ENCODE results near the gene SNTG2. TPM values are rescaled to one million over a fixed set of nuclear protein-coding genes. Genes with fewer than 3 reads are reported as not detected.

The SNTG2 gene
- total RNA-seq, 2 donors from 2014 or later = 0.72 to 1.0 TPM

DNA sequence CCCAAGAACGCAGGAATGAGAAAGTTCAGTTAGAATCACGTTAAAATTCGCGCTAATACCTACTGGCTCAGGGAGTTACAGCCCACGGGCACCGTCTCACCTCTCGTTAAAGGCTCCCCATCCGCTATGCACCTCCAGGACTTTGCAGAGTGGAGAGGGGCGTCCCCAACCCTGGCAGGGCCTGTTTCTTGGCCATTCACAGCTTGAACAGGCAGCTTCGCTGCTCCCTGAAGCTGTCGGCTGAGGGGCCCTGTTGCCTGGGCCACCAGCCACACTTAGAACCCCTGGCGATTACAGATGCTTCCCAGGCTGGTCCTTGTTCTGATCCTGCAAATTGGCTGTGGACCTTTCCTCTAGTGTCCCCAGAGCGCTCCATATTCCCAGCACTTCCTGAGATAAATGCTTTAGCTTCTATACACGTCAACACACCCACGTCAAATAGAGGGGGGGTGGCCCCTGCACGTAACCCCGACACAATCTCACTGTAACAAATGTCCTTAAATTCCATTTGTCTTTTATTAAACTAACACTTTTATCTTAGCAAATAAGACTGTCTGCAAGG, 16.8 kb upstream of the SNTG2 start:
- H3K9ac ChIP-seq (ENCODE audit: low read depth in 2 of 2, low read length in 2 of 2) = no peak overlapping the region
- intact Hi-C loops (cut with DNase I) = no loop called here
- H3K4me3 ChIP-seq = no peak overlapping the region
- H3K4me1 ChIP-seq = no peaks in the 10 kb centered on the region
- no peaks in the 10 kb centered on the region for H3K36me3 ChIP-seq
- no peak overlapping the region for H3K27ac ChIP-seq
- TF ChIP-seq, protein P1, sequence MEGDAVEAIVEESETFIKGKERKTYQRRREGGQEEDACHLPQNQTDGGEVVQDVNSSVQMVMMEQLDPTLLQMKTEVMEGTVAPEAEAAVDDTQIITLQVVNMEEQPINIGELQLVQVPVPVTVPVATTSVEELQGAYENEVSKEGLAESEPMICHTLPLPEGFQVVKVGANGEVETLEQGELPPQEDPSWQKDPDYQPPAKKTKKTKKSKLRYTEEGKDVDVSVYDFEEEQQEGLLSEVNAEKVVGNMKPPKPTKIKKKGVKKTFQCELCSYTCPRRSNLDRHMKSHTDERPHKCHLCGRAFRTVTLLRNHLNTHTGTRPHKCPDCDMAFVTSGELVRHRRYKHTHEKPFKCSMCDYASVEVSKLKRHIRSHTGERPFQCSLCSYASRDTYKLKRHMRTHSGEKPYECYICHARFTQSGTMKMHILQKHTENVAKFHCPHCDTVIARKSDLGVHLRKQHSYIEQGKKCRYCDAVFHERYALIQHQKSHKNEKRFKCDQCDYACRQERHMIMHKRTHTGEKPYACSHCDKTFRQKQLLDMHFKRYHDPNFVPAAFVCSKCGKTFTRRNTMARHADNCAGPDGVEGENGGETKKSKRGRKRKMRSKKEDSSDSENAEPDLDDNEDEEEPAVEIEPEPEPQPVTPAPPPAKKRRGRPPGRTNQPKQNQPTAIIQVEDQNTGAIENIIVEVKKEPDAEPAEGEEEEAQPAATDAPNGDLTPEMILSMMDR (IDR thresholded peaks at IDR 0.05) = no peak
- no peak for DNase-seq
- no peaks in the 10 kb centered on the region for H3K27me3 ChIP-seq
- H3K9me3 ChIP-seq = no peaks in the 10 kb centered on the region

DNA sequence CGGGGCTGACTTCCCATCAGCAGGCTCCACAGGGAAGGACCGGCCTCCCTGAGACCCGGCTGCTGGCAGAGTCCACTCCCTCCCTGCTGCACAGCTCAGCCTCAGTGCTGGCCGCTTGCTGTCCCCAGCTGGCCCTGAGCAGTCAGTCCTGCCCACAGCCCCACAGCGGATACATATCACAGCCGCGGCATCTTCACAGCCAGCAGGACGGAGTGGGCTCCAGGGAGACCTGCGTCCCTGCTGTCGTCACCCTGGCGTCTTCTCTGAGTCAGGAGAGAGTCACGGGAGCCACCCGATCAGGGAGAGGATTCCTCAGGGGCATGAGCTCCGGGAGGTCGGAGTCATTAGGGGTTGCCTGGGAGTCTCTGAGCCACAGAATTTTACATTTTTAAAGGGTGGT, 13.1 kb upstream of the SNTG2 start:
- H3K4me3 ChIP-seq = no peak overlapping the region
- TF ChIP-seq, protein P1 (IDR thresholded peaks at IDR 0.05) = no peak
- DNase-seq = no peak
- no peaks in the 10 kb centered on the region for H3K36me3 ChIP-seq
- H3K27me3 ChIP-seq = no peaks in the 10 kb centered on the region
- H3K4me1 ChIP-seq = no peaks in the 10 kb centered on the region
- H3K9ac ChIP-seq (ENCODE audit: low read depth in 2 of 2, low read length in 2 of 2) = no peak overlapping the region
- no peaks in the 10 kb centered on the region for H3K9me3 ChIP-seq
- intact Hi-C loops (cut with DNase I) = no loop called here
- no peak overlapping the region for H3K27ac ChIP-seq

DNA sequence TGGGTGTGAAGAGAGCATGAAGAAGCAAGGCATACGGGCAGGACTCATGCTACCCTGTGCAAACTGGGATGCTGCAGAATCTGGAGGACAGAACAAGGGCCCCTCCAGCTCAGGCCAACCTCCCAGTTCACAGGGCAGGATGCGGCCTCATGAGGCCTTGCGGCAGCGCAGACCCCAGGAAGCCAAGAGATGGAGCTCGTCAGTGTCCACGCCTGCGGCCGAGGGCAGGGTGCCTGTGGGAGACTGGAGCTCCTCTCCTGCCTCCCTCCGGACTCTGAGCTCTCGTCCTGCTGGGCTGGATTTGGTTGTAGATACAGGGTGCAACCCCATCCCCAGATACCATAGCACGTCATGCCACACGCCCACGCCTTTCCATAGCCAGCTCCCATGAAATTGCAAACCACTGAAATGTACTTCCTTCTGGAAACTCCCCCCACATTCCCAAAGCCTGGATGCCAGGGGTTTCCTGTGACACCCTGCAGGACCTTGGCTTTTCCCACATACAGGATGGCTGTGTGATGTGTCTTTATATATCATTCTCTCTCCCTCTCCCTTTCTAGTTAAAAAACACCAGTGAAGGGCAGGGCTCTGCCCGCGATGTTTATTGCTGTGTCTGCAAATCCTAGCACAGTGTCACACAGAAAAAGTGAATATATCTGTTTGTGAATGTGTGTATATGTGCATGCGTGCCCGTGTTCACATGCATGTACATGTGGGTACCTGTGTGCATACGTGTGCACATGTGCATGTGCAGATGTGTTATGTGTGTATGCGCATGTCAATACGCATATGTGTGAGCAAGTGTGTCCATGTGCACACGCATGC, 12.3 kb upstream of the SNTG2 start:
- Histone ChIP-seq H3K27me3 (no peaks in the 10 kb centered on the region), H3K27ac (no peak overlapping the region), H3K36me3 (no peaks in the 10 kb centered on the region), H3K9me3 (no peaks in the 10 kb centered on the region), H3K4me1 (no peaks in the 10 kb centered on the region), H3K4me3 (no peak overlapping the region), H3K9ac (ENCODE audit: low read depth in 2 of 2, low read length in 2 of 2) (no peak overlapping the region)
- no peak for DNase-seq
- TF ChIP-seq, protein P1 (IDR thresholded peaks at IDR 0.05) = no peak
- intact Hi-C loops (cut with DNase I) = no loop called here

DNA sequence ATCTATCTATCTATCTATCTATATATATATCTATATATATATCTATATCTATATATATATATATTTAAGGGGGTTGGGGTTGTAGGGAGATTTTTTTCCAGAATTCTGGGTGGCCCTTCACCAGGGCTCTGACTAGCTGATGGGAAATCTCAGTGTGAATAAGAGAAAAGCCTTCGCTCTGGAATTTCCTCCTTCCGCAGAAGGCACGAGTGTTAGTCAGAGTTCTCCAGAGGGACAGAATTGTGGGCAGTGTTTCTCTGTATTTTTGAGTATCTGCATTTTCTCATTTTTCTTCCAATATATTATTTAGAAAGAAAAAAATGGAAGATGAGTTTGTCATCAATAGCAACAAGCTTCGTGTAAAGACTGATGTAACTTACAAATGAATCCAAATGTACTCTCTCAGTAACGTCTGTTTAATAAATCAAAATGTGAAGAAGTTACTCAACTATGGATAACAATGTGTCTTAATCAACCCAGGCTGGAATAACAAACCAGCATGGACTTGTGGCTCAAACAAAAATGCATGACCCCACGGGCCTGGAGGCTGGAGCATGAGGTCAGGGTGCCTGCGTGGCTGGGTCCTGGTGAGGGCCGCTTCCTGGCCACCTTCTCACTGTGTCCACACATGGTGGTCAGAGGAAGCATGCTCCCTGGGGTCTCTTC, 10.6 kb upstream of the SNTG2 start:
- H3K27me3 ChIP-seq = no peaks in the 10 kb centered on the region
- H3K36me3 ChIP-seq = no peaks in the 10 kb centered on the region
- no peak for DNase-seq
- no peak overlapping the region for H3K9ac ChIP-seq (ENCODE audit: low read depth in 2 of 2, low read length in 2 of 2)
- H3K9me3 ChIP-seq = no peaks in the 10 kb centered on the region
- no peak overlapping the region for H3K4me3 ChIP-seq
- no peak overlapping the region for H3K27ac ChIP-seq
- no peaks in the 10 kb centered on the region for H3K4me1 ChIP-seq
- TF ChIP-seq, protein P1 (IDR thresholded peaks at IDR 0.05) = no peak
- intact Hi-C loops (cut with DNase I) = no loop called here

DNA sequence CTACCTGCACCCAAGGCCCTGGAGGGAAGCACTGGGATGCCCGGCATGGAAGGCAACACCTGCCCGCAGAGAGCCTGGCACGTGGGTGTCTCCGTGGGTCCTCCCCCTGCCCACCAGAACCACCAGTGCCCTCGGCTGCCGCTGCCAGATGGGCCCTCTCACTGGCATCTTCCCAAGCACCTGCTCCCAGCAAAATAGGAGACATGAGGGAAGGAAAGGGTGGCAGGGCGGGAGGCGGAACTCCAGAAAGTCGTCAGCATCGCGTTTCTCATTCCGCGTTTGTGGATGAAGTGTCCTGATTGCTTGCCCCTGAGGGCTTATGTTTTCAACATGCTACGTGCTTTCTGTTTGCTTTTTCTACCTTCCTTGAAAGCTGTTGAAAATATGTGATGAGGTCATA, 8.8 kb upstream of the SNTG2 start:
- H3K36me3 ChIP-seq = no peaks in the 10 kb centered on the region
- no peak overlapping the region for H3K27ac ChIP-seq
- no peaks in the 10 kb centered on the region for H3K27me3 ChIP-seq
- TF ChIP-seq, protein P1 (IDR thresholded peaks at IDR 0.05) = no peak
- H3K9me3 ChIP-seq = no peaks in the 10 kb centered on the region
- no peak overlapping the region for H3K4me3 ChIP-seq
- DNase-seq = no peak
- no peaks in the 10 kb centered on the region for H3K4me1 ChIP-seq
- intact Hi-C loops (cut with DNase I) = no loop called here
- H3K9ac ChIP-seq (ENCODE audit: low read depth in 2 of 2, low read length in 2 of 2) = no peak overlapping the region
